ENCODE measurements around the gene KIAA1191.

DNA sequence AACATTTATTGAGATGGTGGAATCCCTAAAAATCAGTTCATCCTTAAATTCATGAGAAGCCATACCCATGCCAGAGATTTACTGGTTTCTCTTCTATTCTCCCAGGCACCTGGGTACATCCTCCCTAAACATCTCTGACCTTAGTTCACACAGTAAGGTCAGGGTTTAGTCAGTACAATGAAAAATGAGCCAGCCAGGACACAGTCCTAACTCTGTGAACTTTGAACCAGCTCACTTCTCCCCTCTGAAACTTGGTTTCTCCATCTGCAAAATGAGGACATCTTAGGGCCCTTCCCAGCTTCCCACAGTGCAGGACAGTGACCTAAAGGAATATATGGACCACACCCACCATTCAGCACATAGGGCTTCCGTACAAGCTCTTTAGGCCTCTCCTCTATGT, 24.9 kb upstream of the KIAA1191 start:
- TF ChIP-seq POLR2A (IDR thresholded peaks at IDR 0.05) (no peak), EP300 (IDR thresholded peaks at IDR 0.05) (no peak)
- TF ChIP-seq, protein P1, sequence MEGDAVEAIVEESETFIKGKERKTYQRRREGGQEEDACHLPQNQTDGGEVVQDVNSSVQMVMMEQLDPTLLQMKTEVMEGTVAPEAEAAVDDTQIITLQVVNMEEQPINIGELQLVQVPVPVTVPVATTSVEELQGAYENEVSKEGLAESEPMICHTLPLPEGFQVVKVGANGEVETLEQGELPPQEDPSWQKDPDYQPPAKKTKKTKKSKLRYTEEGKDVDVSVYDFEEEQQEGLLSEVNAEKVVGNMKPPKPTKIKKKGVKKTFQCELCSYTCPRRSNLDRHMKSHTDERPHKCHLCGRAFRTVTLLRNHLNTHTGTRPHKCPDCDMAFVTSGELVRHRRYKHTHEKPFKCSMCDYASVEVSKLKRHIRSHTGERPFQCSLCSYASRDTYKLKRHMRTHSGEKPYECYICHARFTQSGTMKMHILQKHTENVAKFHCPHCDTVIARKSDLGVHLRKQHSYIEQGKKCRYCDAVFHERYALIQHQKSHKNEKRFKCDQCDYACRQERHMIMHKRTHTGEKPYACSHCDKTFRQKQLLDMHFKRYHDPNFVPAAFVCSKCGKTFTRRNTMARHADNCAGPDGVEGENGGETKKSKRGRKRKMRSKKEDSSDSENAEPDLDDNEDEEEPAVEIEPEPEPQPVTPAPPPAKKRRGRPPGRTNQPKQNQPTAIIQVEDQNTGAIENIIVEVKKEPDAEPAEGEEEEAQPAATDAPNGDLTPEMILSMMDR (IDR thresholded peaks at IDR 0.05), result no peak
